ENCODE measurements around the gene SLC1A3.
A peak's percentile ranks its signal among the peaks of the same experiment; 100 is the strongest.
"Not testable (repeated sequence)": the region's sequence is repeated elsewhere in the genome, so short reads cannot be mapped to it uniquely, and the experiment has no call there.

SLC1A3 gene

GRCh38 chr5:36606428-36607113 lies at the start of gene SLC1A3:
TSS of gene SLC1A3 (plus strand) at chr5:36606606. CDS start at chr5:36608424, 1,818 bp downstream.
- DNase-seq: peak in 48 of 51 donors; percentile 20 to 89 (median 60)

- no peak for DNase-seq
Observed at GRCh38 chr5:36558641-36559040, 47.8 kb upstream of the SLC1A3 start.

DNA sequence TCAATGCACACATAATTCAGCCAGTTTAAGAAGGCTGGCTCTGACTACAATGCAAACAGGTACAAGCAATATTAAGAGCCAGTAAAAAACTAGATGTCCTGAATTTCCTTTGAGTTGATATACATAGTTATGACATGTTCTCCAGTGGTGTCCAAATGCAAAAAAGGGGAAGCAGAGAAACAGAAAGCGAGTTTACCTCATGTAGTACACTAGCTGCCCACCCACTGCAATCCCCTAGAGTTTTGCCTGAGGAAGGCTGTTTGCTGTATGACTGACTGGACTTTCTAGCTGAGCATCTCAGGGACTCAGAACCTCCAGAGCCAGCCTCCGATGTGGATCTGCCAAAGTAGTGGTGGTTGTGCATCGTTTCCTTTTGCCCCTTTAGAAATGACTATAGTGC lies 44.8 kb upstream of the SLC1A3 start:
- DNase-seq: no peak

DNA sequence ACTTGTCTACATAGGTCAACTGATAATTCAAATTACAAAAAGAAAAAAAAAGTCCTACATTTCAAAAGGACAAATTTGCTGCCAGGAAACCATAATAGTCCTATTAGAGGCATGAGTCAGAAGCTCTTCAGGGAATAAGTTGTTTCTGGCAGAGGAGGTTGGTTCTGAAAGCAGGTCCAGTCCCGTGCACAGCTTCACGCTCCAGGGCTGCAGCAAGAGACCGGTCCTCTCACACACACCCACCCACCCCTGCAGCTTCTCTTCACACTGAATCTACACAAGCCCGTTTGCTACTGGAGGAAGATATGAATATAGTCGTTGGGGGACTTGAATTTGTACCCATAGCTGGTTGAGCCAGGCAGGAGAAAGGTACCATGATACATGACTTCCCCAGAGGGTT lies 36.9 kb upstream of the SLC1A3 start:
- DNase-seq: peak in 11 of 51 donors; percentile 9 to 53 (median 14)

GRCh38 chr5:36570301-36571095 lies 35.9 kb upstream of the SLC1A3 start:
- no peak for DNase-seq

DNA sequence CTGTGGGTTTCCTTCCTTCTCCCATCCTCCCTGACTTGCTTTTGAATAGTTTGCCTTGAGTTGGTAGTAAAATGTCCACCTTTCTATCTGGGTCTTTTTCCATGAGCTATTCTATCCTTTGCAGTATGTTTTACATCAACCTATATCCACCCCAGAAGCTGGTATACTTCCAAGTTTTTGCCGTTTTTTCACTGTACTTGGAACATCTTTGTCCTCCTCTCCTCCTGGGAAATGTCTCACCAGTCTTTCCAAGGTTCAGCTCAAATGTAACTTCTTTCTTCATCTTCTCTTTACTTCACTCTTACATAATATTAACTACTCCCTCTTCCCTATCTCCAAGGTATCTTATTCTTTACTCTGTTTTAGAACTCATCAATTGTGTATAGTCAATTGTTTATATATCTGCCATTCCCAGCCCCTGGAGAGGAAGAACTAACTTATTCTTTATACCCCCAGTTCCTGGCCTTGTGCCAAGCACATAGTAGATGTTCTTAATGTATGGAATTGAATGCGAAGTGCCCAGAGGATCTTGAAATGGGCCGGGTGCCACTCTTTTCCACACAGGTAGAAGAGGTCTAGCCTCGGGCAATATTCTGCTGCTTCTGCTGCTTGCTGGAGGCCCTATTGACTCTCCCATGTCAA lies 34.9 kb upstream of the SLC1A3 start:
- no peak for DNase-seq

GRCh38 chr5:36573438-36573837 lies 33.0 kb upstream of the SLC1A3 start:
- no peak for DNase-seq

- no peak for DNase-seq
Observed at GRCh38 chr5:36575361-36575781, 31.0 kb upstream of the SLC1A3 start.

DNA sequence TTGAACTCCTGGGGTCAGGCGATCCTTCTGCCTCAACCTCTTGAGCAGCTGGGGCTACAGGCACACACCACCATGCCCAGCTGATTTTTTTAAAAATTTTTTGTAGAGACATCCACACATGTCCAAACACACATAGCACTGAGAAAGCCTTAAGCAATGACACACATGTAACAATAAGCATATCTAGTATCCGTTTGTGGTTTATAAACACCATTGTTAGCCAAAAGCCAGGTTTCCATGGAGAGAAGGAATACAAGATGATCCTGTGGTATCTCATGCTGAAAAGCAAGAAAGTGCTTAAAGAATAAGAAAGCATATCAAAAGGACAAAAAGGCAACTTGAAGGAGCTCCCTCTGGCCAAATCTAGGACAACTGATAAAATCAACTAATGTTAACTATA lies 29.7 kb upstream of the SLC1A3 start:
- no peak for DNase-seq

GRCh38 chr5:36579858-36580257 lies 26.5 kb upstream of the SLC1A3 start:
- not testable (repeated sequence) for DNase-seq

- no peak for DNase-seq
Observed at GRCh38 chr5:36581070-36581469, 25.3 kb upstream of the SLC1A3 start.

DNA sequence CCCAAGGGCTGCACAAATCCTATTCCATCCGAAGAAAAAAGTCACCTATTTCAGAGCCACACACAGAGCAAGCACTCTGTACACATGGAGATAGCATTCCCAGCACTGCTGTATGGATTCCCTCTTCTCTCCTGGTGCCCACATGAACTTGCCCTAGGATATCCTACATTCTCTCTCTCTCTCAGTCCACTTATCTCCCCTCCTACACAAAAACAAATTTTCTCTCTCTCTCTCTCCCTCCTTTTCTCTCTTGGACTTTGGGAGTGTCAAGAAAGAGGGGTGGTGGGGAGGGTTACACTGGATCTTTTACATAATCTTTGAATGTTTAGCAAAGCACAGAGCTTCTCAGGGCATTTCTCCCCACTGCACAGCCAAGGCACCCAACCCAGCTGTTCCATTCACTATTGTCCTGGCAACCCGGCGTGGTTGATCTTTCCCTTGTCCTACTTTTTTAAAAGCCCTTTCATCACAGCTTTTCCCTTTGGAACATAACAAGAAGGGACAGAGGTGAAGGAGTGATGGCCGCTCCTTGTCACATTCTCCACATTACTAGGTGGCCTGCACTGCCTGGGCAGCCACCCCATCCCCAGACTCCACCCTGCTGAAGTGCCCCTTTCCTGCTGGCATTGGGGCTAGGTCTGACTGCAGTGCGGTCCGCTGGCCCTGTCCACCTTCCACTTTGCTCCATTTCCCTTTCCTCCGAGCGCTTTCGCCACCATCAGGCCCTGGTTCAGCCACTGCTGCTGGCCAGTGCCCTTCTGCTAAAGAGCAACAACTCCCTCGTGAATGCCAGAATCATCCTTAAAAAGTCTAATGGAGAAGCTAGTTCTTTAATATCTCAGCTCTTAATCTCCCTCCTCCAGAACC lies 22.2 kb upstream of the SLC1A3 start:
- peak in 6 of 51 donors; percentile 16 to 64 (median 28) for DNase-seq

GRCh38 chr5:36585701-36586100 lies 20.7 kb upstream of the SLC1A3 start:
- DNase-seq: no peak

GRCh38 chr5:36587354-36587753 lies 19.1 kb upstream of the SLC1A3 start:
- DNase-seq: no peak

DNA sequence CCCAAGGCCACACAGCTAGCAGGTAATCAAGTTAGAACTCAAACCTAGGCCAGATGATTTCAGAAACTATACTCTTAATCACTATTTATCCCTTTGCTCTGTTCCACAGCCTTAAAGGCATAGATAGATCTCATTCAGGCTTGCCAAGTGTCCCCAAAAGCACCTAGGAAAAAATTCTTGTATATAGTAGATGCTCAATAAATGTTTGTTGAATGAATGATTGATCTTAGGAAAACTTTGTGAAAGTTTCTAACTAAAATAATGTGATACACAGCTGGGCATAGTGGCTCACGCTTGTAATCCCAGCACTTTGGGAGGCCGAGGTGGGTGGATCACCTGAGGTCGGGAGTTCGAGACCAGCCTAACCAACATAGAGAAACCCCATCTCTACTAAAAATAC lies 16.7 kb upstream of the SLC1A3 start:
- DNase-seq: not testable (repeated sequence)

GRCh38 chr5:36590513-36591286 lies 15.7 kb upstream of the SLC1A3 start:
- DNase-seq: no peak

GRCh38 chr5:36593867-36594266 lies 12.5 kb upstream of the SLC1A3 start:
- no peak for DNase-seq

- DNase-seq: no peak
Observed at GRCh38 chr5:36596247-36596646, 10.2 kb upstream of the SLC1A3 start.

DNA sequence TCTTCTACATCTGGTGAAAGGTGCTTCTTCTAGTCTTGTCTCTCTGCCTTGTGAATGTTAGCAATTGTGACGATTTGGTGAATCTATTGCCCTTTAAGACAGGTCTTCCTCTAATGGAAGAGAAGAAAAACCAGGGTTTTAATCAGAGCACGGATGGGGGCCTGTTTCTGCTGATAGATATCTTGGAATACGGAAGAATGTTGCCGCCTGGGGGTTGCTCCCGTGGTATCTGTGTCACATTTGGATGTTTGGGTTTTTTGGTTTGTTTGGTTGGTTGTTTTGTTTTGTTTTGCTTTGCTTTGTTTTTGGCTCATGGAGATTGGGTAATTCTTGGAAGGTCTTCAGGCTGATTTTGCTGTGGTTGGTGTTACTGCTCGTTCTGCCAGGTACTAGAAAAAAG lies 9.7 kb upstream of the SLC1A3 start:
- no peak for DNase-seq

GRCh38 chr5:36598045-36598444 lies 8.4 kb upstream of the SLC1A3 start:
- DNase-seq: no peak
